Measurements from ENCODE around the gene LRRC59.

DNA sequence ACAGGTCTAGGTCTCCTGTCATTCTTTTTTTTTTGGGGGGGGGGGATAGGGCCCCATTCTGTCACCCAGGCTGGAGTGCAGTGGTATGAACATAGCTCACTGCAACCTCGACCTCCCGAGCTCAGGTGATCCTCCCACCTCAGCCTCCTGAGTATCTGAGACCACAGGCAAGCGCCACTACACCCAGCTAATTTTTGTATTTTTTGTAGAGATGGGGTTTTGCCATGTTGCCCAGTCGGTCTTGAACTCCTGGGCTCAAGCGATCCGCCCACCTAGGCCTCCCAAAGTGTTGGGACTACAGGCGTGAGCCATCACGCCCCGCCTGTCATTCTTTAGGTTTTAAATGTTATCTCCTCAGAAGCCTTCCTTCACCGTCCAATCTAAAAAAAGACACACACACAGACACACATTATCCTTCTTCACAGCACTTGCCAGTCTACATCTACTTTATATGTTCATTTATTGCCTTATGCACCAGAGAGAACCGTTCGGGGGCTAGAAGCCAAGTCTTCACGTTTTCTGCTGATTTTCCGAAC, 25.0 kb downstream of the LRRC59 start:
- TF ChIP-seq CTCF (IDR thresholded peaks at IDR 0.05; ENCODE audit: insufficient read depth, low read depth, low read length) = no peak
- TF ChIP-seq EZH2 (IDR thresholded peaks at IDR 0.05; ENCODE audit: insufficient read depth, low read length) = no peak
